ENCODE data around the gene AP1S1.
"Not testable (repeated sequence)": the region's sequence is repeated elsewhere in the genome, so short reads cannot be mapped to it uniquely, and the experiment has no call there.

The AP1S1 gene

DNA sequence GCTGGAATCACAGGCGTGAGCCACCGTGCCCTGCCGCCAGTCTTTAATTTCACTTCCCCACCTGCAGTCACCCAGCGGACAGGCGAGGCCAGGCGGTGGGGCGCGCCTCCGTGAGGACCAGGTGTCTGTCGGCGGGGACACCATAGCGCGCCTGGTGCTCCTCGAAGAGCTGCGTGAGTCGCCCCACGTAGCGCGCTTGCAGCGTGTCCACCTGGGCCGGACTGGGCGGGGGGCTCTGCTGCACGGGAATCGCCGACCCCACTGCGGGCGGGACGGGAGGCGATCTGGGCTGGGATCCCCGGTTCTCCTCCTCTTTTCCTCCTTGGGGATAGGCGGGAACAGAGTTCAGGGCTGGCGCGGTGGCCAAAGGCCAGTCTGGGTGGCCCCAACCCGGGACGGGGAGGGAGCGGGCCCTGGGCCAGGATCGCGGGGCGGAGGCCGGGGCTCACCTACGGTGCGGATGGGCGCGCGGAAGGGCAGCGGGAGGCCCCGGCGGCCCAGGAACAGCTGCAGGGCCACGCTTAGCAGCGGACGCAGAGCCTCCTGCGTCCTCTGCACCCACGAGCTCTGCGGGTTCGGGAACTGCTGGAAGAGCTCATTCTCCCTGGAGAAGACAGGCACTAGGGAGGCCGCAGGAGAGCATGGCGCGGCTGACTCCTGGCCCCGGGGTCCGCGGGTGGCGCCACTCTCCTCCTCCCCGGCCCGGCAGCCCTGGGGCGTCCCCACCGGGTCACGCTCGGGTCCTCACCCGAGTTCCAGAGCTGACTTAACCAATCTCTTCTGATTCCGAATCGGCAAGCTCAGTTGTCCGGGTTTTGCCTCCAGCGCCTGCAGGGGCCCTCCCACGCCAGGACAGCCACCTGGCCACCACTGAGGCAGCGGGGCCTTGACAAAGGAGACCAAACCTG lies 47.7 kb downstream of the AP1S1 start:
- no peak for DNase-seq (ENCODE audit: low read depth in 2 of 2)

- no peak for DNase-seq (ENCODE audit: low read depth in 2 of 2)
Measured at GRCh38 chr7:101202603-101202918, 48.3 kb downstream of the AP1S1 start.

GRCh38 chr7:101203740-101204738 lies 49.8 kb downstream of the AP1S1 start:
- not testable (repeated sequence) for DNase-seq (ENCODE audit: low read depth in 2 of 2)

GRCh38 chr7:101205901-101206664 lies 51.8 kb downstream of the AP1S1 start:
- DNase-seq (ENCODE audit: low read depth in 2 of 2) = no peak

DNA sequence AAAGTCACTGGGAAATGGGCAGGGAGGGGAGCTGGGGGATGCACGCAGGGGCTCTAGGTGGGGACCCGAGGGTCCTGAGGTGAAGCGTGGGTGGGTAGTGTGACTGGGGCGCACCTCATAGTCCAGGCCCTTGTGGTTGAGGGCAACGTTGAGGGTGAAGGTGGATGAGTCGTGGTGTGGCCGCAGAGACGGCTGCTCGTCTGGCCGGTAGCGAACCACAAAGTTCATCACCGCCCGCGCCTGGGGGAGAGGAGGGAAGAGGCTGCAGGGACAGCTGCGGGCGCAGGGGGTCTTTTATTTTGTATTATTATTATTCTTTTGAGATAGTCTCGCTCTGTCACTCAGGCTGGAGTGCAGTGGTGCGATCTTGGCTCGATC lies 52.4 kb downstream of the AP1S1 start:
- no peak for DNase-seq (ENCODE audit: low read depth in 2 of 2)

GRCh38 chr7:101207459-101207858 lies 53.2 kb downstream of the AP1S1 start:
- no peak for DNase-seq (ENCODE audit: low read depth in 2 of 2)

DNA sequence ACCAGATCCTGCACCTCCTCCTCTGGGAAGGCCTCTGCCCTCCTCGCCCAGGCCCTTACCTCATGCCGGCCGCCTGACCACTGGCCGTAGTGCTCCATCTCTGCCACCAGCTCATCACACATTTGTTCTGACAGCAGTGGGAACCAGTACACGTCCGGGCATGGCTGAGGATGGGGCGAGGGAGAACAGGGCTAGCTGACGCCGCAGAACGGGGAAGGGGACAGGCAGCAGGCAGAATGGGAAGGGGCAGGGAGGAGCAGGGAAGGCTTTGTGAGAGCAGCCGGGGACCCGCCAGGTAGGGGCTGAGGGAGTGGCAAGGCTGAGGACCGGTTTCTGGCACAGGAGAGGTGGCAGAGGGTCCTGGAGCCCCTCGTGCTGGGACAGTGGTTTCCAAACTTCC lies 54.5 kb downstream of the AP1S1 start:
- DNase-seq (ENCODE audit: low read depth in 2 of 2) = no peak

DNA sequence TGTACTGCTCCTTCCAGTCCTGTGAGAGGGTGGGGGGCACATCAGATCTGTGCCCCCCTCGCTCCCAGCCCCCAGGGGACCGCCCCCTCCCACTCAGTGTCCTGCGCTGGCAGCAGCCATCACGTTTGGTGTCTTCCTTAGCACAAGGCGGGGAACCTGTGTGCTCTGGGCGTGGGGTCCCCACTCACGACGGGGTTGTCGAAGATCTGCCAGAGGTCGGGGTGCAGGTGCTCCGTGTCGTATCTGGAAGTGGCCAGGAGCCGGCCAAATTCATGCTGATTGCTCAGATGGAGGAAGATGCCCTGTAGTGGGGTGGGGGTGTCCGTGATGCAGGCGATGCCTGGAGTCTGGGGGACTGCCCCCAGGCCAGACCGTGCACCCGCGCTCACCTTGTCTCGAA lies 55.9 kb downstream of the AP1S1 start:
- no peak for DNase-seq (ENCODE audit: low read depth in 2 of 2)

Measured in stimulated activated CD4-positive, alpha-beta T cell treated with anti-CD3 and anti-CD28 coated beads, Interleukin-4, amount 100 ng/mL, for 48 hours (primary cell).